Measurements from ENCODE around the gene GSN.

GSN gene

DNA sequence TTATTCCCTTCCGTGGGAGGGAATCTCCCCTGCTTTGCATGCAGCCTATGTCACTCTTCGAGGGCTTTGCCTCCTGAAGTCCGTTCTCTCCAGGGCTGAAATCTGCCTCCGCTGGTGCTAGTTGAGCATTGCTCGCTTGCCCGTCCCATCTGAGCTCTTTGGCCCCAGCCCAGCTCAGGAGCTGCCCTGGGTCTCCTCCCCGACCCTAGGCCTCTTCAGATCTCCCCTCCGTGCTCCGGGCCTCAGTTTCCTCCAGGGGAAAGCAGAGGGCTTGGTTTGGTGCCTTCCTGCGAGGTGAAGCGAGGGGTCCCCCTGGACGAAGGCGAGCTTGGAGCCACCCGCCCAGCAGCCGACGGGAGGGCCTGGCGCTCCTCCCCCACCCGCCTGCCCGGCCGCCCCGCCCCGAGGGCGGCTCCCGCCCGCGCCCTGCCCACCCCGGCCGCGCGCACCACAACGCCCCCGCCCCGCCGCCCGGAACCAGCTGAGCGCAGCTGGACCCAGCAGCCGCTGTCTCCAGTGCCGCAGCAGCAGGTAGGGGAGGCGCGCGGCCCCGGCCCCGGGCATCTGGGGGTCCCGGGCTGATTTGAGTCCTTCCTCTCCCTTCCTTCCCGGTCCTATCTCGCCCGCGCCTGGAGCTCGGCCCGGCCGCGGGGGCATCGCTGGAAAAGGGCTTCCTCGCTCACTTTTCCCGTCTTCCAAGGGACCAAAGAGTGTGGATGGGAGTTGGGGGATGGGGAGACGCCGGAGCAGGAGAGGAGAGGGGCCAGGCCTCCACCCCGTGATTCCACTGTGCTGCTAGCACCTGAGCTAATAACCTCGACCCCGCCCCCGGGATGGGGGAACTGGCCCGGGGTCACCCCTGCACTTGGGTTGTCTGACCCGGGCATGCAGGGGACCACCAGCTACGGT, at the start of gene GSN:
Gene GSN, plus strand, starts transcription at position 474 of the 909 bp plus-strand sequence. CDS start 33,810 bp downstream, outside the sequence.
- no peak for DNase-seq

DNA sequence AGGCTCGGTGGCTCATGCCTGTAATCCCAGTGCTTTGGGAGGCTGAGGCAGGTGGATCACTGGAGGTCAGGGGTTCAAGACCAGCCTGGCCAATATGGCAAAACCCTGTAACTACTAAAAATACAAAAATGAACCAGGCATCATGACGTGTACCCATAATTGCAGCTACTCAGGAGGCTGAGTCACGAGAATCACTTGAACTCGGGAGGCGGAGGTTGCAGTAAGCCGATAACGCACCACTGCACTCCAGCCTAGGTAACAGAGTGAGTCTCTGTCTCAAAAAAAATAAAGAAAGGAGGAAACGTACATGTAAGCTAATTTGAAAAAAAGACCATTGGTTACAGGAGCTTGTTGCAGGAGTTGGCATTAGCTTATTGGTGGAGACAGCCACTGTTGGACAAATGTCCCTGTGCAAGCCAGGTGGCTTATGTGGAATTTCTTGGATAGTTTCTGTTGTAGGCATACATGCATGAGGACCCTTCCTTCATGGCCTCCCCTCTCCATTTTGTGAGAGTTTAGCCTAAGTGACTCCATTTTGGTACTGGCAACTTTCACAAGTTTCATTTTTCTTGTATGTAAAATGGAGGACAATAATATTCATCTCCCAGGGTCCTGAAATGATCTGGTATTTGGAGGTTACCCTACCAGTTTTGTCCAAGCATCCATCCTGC, 49.5 kb upstream of the GSN start:
- DNase-seq: no peak

DNA sequence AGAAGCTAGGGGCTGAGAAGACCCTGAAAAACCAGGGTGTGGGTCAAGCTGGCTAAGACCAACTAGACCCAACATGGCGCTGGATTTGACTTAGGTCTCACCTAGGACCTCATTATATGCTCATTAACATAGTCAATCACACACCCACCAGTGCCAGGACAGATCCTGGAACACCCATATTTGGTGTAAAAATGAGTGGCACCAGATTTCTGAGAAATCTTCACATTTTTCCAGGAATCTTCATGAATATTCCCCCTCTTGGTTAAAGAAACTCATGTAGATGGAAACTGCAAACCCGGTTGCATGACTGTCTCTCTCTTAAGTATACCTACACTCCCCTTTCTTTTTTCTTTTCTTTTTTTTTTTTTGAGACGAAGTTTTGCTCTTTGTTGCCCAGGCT, 48.4 kb upstream of the GSN start:
- DNase-seq: no peak

DNA sequence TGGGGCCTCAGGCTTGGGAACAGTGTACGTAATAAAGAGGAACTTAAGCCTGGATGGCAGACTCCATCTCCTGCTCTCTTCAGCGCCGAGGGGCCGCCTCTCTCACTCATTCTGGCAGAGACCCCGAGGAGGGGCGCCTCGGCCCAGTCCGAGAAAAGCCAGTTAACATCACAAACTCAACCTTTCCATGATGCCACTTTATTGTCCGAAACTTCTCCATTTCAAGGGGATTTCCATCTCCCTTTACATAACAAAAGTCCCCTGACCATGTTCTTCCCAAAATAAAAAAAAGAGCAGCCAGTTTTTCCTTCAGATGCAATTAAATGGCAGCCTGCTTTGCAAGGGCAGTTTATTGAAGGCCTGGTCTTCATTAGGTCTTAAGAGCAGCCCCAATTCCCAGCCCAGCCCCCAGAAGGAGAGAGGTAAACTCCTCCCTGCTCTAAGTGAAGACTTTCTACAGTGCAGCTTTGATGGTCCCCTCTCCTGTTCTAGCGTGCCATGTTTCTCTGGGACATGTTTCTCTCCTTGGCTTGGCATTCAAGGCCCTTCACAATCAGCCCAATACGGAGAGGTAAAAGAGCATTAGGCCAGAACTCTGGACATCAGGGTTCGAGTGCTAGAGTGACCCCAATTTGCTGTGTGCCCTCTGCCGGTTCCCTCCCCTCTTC, 46.8 kb upstream of the GSN start:
- DNase-seq: no peak

DNA sequence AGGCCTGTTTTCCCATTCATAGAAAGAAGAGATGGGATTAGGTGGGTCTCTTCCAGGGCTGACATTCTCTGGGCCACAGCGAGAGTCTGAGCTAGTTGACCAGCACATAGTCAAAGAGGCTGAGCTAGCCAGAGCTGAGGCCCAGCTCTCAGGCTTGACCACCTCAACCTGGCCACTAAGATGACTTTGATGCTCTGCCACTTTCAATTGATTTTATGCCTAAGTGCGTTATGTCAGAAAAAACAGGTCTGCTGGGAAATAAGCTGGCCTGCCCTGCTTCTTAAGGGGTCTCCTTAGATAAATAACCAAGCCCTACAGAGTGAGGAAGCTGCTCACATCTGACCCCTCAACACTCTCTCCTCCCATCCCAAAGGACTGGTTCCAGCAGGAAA, 46.3 kb upstream of the GSN start:
- no peak for DNase-seq

DNA sequence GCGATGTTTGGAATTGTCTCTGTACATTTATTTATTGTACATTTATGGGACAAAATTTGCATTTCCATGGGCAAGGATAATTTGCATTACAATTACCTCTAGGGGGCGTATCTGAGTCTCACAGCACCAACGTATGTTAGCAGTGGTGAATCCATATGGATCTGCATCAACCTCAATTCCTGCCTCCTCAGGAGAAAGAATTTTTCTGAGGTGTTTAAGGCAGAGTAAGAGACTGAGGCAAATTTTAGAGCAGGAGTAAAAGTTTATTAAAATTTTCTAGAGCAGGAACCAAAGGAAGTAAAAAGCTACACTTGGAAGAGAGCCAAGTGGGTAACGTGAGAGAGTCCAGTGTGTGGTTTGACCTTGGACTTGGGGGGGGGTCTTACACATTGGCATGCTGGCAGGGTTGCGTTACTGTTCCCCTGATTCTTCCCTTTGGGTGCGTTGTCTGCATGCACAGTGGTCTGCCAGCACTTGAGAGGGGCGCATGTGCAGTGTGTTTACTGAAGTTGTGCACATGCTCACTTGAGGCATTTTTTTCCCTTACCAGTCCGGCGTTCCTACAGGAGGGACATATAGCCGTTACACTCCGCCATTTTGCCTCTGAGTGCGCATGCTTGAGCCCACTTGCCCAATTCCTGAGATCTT, 45.3 kb upstream of the GSN start:
- no peak for DNase-seq

DNA sequence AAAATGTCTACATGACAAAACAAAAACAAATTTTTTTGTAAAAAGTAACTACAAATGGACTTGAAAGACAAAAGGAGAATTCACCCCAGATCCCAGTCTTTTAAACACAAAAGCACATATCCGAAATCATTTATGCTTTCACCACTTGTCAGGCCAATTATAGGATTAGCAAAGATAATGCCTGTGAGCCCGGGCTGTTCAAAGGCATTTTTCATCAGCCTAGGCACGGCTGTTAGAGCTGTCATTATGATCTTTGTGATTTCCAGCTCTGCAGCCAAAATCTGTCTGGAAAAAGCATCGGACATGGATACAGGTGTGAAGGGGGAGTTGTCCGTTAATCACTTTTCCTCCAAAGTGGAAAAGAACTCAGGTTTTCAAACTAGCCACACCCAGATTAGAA, 42.7 kb upstream of the GSN start:
- no peak for DNase-seq

DNA sequence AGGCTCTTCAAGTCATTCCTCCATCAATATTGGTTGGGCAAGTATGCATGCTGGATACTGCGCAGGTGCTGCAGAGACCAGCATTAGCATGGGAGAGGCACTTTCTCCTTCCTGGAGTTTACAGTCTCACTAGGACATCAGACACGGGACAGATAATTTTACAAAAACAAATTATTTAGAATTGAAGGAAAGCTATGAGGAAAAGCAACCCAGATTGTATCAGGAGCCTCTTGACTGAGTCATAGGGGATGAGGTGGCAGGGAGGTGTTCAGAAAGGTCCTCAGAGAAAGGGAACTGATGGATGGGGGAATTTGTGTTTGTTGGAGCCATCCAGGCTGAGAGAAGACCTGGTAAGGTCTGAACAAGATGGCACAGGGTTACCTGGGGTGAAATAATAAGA, 41.8 kb upstream of the GSN start:
- no peak for DNase-seq

DNA sequence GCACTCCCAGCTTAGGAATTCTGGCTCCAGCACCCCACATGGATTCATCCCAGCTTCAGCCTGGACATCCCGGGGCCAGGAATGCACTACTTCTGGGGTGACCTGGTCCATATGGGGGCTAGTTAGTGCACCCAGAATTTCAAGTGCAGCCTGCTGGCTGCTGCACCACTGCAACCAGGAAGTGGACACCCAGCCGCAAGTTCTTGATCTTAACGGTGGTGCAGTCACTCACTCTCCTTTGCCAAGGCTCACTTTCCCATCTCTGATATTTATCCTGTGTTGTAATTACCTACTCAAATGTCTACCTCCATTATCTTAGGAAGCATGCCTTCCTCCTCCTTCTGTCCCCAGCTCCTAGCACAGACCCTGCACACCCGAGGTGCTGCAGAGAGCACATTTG, 40.1 kb upstream of the GSN start:
- no peak for DNase-seq

DNA sequence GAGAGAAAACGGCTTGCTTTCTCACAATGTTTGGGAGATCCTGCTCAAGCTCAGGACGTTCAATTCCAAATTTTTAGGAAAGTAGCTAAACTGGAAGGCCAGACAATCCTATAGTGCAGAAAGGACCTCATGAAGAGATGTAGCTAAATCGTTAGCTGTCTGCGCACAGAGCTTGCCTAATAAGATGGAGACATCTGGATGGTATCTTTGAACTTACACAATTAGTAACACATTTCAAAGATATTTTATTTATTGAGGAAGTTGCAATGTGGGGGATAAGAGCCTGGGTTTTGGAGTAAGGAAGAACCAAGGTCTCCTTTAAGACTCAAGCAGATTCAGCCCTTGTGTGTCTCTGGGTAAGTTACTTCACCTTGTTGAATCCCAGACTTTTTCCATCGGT, 37.7 kb upstream of the GSN start:
- DNase-seq: no peak

DNA sequence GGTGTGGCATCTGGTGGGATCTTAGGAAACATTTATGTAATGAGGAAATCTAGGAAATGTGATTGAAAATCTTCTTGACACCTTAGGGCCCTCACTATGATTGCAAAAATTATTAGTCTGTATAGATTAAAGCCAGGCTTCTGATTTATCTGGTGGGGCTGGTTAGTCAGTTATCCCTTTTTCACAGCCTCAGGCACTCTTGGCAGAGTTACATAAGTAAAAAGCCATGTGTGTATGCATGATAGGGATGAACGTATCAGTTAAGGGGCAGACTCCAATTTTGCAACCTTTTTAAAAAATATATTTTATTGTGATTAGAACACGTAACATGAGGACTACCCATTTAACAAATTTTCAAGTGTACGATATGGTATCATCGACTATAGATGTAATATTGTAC, 35.7 kb upstream of the GSN start:
- no peak for DNase-seq

DNA sequence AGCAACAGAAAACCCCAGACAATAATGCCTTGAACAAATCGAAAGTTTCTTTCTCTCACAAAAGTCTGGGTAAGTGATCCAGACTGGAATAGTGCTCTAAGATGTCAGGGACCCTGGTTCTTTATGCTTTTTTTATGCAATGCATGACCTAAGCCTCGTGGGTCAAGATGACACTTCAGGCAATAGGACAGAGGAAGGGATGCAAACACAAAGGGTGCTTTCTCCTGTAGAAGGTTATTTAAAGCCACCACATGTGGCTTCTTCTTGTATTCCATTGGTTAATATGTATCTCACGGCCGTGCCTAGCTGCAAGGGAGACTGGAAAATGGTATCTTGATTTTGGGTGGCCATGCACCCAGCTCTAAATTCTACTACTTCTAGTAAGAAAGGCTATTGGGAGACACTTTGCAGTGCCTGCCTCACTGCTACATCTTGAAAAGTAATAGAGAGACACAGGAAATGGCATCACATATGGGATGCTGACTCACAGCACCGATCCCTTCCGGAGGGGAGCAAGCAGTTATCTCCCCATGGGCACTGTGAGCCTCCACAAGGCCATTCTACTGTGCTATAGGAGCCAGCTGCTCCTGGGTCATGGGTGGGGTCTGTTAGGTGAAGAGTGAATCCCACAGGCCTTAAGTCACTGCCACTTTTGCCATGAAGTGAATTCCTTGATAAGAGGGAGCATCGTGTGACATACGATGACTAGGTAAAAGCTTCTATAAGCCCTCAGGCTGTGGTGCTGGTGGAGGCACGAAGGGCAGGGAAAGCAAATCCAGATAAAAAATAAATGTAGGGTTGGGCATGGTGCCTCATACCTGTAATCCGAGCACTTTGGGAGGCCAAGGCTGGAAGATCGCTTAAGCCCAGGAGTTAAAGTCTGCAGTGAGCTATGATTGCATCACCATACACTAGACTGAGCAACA, 33.8 kb upstream of the GSN start:
- no peak for DNase-seq

DNA sequence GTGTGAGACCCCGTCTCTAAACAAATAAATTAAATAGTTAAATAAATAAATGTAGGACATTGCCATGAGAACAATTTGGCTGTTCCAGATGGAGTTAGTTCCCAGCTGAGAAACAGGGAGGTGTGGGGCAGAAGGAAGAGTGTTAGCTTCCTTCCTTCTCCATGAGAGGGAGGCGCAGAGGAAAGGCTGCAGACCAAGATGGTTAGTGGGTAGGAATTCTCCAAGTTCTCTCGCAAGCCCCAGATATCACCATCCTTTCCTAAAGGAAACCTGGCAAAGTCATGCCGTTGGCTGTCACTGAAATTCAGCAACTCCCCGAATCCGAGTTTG, 33.2 kb upstream of the GSN start:
- DNase-seq: no peak

DNA sequence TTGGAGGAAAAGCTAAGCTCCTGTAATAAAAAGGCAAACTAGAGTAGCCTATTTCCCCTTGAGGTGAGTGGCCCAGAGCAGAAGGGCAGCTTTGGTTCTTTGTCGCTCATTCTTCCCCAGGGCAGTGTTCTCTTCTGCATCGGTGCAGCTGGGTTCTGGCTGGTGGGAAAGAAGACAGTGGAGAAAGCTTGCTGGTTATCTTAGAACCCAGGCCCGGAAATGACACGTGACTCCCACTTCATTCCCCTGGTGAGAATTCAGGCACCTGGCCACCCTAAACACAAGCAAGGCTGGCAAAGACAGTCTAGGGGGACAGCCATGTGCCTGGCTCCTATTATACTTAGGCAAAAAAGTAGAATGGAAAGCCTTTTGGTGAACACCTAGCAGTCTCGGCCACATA, 32.5 kb upstream of the GSN start:
- DNase-seq: no peak

DNA sequence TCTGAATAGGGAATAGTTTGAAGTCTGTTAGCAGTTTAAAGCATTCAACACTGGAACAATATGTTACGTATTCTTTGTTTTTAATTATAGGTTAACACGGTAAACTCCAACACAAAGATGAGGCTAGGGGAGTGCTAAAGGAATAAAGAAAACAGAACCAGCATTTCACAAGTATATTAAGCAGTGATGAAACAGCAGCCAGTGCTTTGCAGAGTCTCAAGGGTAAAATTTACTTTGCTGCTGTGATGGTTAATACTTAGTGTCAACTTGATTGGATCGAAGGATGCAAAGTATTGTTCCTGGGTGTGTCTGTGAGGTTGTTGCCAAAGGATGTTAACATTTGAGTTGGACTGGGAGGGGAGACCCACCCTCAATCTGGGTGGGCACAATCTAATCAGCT, 30.0 kb upstream of the GSN start:
- DNase-seq: no peak

DNA sequence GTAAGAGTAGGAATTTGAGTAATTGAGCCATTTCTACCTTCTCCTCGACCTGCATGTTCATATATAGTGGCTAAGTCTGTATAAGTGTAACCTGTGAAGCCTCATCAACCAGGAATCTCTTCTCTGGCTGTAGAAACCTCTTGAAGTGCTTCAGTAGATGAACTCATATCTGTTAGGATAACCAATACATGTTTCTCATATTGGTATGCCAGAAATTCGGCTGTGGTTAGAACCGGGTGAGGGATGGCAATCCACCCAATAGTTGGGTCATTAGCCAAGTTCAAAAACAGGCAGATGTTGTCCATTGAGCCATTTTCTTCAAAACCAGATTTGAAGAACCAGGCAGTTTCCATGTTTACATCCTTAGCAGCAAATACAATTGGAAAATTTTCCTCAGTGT, 28.9 kb upstream of the GSN start:
- no peak for DNase-seq

DNA sequence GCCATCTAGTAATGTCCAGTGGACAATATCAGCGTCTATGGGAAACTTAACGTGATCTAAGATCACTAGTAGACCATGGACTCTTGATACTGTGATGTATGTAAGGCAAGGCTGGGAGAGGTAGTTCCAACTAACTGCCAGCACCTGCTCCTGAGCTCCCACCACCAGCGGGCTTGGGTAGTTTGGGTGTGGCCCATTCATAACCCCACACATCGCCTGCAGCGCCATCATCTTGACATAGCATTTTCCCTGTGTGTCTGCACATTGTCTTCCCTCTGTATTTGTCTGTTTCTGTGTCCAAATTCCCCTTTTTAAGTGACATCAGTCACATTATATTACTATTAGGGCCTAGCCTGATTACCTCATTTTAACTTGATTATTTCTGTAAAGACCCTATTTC, 28.1 kb upstream of the GSN start:
- no peak for DNase-seq

DNA sequence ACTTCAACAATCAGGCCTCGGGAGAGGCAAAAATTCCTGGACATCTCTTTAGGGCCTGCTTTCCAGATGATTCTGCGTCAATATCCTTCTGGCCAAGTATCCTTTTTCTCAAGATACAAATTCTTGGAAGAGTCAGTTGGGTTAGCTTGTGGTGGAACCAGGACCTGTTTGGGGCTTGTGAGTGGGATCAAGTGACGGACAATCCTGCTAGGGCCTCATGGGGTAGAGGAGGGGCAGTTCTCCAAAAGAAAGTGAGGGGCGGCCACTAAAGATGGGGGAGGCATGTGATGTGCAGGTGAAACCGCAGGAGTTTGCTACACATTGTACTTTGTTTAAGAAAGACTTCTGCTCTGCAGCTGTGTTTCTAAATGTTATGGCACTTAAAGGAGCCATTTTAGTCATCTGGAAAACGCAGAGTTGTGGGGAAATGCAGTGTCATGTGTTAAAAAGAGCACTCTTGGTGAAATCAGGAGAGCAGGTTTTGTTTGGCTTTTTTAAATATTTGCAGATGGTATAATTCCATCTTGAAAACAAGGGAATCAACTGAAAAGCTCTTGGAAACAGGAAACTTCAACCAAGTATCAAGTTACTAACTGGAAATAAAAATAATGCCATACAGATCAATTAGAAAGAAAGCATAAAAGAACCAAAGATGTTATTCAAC, 27.4 kb upstream of the GSN start:
- no peak for DNase-seq

DNA sequence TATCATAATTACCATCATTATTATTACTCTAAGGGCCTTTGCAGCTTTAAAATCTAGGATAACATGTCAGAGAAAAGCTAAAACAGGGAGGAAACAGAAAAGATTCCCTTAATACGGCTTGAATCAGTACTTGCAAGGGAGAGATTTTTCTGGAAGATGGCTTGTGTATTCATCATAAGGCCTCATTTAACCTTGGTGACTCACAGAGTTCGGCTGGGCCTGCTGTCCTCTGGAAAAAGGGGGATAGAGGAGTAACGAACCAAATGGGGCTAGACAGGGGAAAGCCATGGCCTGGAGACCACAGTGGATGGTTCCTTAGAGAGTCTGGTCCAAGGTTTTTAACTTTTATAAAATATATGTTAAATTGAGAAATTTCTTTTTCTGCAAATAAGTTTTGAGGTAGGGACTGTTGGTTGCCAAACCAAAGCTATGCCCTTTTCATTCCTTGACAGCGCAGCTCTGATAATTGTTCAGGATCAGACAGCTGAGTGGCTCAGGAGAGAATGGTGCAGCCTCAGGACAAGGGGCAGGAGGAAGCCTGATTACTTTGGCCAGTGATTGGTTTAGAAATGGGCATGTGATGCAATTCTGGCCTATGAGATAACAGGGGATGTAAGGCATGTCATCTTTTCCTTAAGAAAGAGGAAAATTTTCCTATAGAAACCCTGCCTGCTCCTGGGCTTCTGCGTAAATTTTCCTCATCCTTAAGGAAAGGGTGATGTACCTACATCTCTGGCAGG, 25.6 kb upstream of the GSN start:
- no peak for DNase-seq

DNA sequence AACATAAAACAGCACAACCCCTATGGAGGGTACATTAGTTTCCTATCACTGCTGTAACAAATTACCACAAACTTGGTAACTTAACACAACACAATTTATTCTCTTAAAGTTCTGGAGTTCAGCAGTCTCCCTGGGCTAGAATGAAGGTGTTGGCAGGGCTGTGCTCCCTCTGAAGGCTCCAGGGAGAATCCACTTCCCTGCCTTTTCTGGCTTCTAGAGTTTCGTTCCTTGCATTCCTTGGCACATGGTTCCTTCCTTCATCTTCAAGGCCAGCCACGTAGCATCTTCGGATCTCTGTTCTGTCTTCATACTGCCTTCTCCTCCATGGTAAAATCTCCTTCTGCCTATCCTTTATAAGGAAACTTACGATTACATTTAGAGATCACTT, 25.0 kb upstream of the GSN start:
- no peak for DNase-seq
